SKM-1 treated with dmso at 0.1 percent for 144 hours (cell line): ENCODE measurements around the gene ARL6IP5.

Experiments used
- DNase-seq: peaks from one replicate; lab custom pipeline; 2025; ENCODE audit not compliant: unreplicated experiment; lab: John Stamatoyannopoulos, UW

Gene ARL6IP5

DNA sequence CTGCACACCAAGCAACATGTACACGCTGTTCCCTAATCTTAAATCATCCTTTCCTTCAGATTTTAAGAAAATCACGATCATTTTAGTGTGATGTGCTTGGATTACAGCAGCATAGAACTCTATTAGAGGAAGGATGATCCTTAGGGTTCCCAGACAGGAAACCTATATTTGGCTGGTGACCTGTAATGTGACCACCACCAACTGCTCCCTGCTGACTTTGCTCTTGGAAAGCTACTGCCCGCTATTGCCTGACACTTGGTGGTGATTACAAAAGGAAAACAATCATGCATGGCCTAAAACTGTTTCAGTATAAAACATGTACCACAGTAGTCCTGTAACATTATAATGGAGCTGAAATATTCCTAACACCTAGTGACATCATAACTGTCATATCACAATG, 64.8 kb downstream of the ARL6IP5 start:
- DNase-seq = no peak
